Ovary (tissue), 9 donors: ENCODE measurements around the gene SPACA4. TPM values are rescaled to one million over a fixed set of nuclear protein-coding genes. Genes with fewer than 3 reads are reported as not detected.

Source experiments
- DNase-seq, 5 donors: peaks; one replicate each; pipeline ENCODE4 v3.0.0-alpha.2; 2019 to 2020
- H3K27ac ChIP-seq, 2 donors: fragments of 200-600 bp; one replicate each; pipeline versions ENCODE4 v1.5.1 to v1.8.0; 2019 to 2022
- H3K27me3 ChIP-seq: fragments of 200-600 bp; one replicate; pipeline ENCODE4 v1.8.0; 2022
- H3K36me3 ChIP-seq: fragments of 200-600 bp; sonication (generic); one replicate; pipeline ENCODE4 v1.5.1; 2019
- H3K4me1 ChIP-seq: one replicate; pipeline ENCODE4 v1.8.1; 2013; ENCODE audit warnings: mild to moderate bottlenecking, moderate library complexity; ENCODE audit not compliant: insufficient read depth
- H3K4me3 ChIP-seq: fragments of 200-600 bp; sonication (generic); one replicate; pipeline ENCODE4 v1.5.1; 2017
- H3K9me3 ChIP-seq, 2 donors: fragments of 200-600 bp in 1 of 2; sonication (generic) in 1 of 2; one replicate each; pipeline versions ENCODE4 v1.5.1 to v1.8.1; 2013 to 2019; ENCODE audit warnings: mild to moderate bottlenecking in 1 of 2, moderate library complexity in 1 of 2
- CTCF ChIP-seq, 3 donors: fragments of 450-650 bp in 2 of 3; fragments of 200-600 bp in 1 of 3; IDR thresholded peaks; one replicate each; pipeline versions ENCODE4 v1.5.1 to v1.8.0; 2016 to 2022; ENCODE audit warnings: antibody characterized with exemption in 3 of 3, mild to moderate bottlenecking in 1 of 3
- EP300 ChIP-seq: sonication (generic); formaldehyde crosslinking; IDR thresholded peaks from one replicate; pipeline ENCODE4 v1.6.1; 2017; ENCODE audit warnings: antibody characterized with exemption
- POLR2A ChIP-seq: fragments of 450-650 bp; IDR thresholded peaks from one replicate; pipeline ENCODE4 v1.6.1; 2017; ENCODE audit warnings: antibody characterized with exemption, mild to moderate bottlenecking, moderate library complexity
- WGBS, 3 donors: extraction: QIAGEN DNeasy Blood & Tissue Kit in 1 of 3; methylation state at CpG; one replicate each; pipeline versions ENCODE4 v1.1.5 to v1.1.7; 2013 to 2017; 5-methylcytosine and 5-hydroxymethylcytosine counted together
- intact Hi-C, 4 donors: fragments of 100-400 bp; cut with DNase I; formaldehyde crosslinking; loops; one replicate each; pipeline versions ENCODE4 v1.11.0 to v1.15.1; 2022 to 2023
- polyA plus RNA-seq, 2 donors: library from polyadenylated mRNA; stranded (reverse); fragments of 200-250 nt in 1 of 2; fragments of 350-450 nt in 1 of 2; fragmentation: Illumina TruSeq in 1 of 2; extraction: RNeasy Lipid Tissue Mini Kit (QIAGEN cat#74804) in 1 of 2; gene quantifications; one replicate each; pipeline ENCODE4 v1.2.3, GENCODE V29; 2013 to 2014
- total RNA-seq, 7 donors: library from RNA; depleted of rRNA in 2 of 7; stranded (reverse); fragments of >200 nt in 2 of 7; fragmentation: NEBNext Ultra II Directional in 3 of 7; extraction: Animal tissue kit (Norgen Biotek cat#: 25700) in 3 of 7; gene quantifications; one replicate each; pipeline versions ENCODE4 v1.1.0 to v1.2.4, GENCODE V29; 2016 to 2023
- donor health status: DM: no; HTN: no; CAD: no; lungs with moderate emphysema.
- donor health status: DM: no; HTN: no; CAD: no.
- donor health status: Bipolar disorder and iron deficiency.
- donor health status: DM: yes; HTN: yes; CAD: no.
- donor health status: DM: no; HTN: no; CAD: no.
- donor health status: DM: yes; HTN: yes; CAD: no.

SPACA4 gene
- total and polyA plus RNA-seq, 9 donors = not detected

DNA sequence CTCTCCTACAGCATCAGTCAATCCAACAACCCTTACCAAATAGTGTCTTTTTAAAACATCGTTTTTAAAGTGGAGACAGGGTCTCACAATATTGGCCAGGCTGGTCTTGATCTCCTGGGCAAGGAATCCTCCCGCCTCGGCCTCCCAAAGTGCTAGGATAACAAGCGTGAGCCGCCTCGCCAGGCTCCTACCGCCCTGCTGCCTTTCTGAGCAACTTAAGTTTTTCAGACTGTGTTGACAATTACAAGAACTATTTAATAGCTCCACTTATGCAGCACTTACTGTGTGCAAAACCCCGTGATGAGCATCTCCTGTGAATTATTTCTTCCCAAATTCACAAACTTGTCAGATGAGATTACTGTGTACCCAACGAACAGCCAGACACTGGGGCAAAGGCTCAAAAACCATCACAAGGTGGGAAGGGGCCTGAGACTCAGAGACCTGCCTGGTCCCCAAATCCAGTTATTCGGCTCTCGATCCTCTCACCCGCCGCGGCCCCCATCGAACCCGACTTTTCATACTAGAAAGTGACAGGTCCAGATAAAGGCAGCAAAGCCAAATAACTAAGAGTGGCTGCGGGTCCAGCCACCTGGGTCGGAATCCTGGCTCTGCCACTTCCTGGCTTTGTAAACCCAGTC, 11.9 kb downstream of the SPACA4 start:
- H3K4me3 ChIP-seq = peak overlapping the region; percentile 74
- no peaks in the 10 kb centered on the region for H3K36me3 ChIP-seq
- no peaks in the 10 kb centered on the region for H3K27me3 ChIP-seq
- DNase-seq = peak in 2 of 5 donors; percentile 46 to 56
- H3K27ac ChIP-seq = peak overlapping the region; percentile 38 to 54
- intact Hi-C loops = loop anchor here in 2 of 4 donors (10.0 kb wide), 2 partner anchors 134 to 294 kb away; partner anchors contain the start of gene EMP3 (in 1 of the 2)
- peaks cover 5% of the 10 kb centered on the region for H3K4me1 ChIP-seq
- 0 to 1% (median 1%) methylated on average over 18 of the region's 18 CpGs for WGBS, 3 donors
- no peak for TF ChIP-seq CTCF (IDR thresholded peaks at IDR 0.05)
- TF ChIP-seq EP300 = no peak
- no peak for TF ChIP-seq POLR2A
- H3K9me3 ChIP-seq = no peaks in the 10 kb centered on the region

GRCh38 chr19:48618916-48619691, 12.6 kb downstream of the SPACA4 start, which contains the start of the genes RPL18 and SPHK2:
Gene RPL18, minus strand, starts transcription at chr19:48619178. Its CDS starts 35 bp downstream, at chr19:48619143.
Gene SPHK2, plus strand, starts transcription at chr19:48619506. Its CDS starts 1,009 bp downstream, at chr19:48620515.
- WGBS, 3 donors = 0 to 1% (median 0%) methylated on average over 59 to 69 of the region's 69 CpGs
- intact Hi-C loops = loop anchor here in 2 of 4 donors (10.0 kb wide), 2 partner anchors 134 to 294 kb away; partner anchors contain the start of gene EMP3 (in 1 of the 2)
- Histone ChIP-seq H3K4me3 (peak within 1 kb of the TSS; percentile 74), H3K27me3 (no peaks in the 10 kb centered on the region), H3K36me3 (no peaks in the 10 kb centered on the region), H3K27ac (peak within 1 kb of the TSS; percentile 54 to 91), H3K4me1 (peaks cover 7% of the 10 kb centered on the region), H3K9me3 (no peaks in the 10 kb centered on the region)
- DNase-seq = peak; percentile 96 to 98 (median 98)
- TF ChIP-seq EP300 = peak; percentile 70
- peak; percentile 91 for TF ChIP-seq POLR2A
- peak in 2 of 3 donors; percentile 33 for TF ChIP-seq CTCF (IDR thresholded peaks at IDR 0.05)

DNA sequence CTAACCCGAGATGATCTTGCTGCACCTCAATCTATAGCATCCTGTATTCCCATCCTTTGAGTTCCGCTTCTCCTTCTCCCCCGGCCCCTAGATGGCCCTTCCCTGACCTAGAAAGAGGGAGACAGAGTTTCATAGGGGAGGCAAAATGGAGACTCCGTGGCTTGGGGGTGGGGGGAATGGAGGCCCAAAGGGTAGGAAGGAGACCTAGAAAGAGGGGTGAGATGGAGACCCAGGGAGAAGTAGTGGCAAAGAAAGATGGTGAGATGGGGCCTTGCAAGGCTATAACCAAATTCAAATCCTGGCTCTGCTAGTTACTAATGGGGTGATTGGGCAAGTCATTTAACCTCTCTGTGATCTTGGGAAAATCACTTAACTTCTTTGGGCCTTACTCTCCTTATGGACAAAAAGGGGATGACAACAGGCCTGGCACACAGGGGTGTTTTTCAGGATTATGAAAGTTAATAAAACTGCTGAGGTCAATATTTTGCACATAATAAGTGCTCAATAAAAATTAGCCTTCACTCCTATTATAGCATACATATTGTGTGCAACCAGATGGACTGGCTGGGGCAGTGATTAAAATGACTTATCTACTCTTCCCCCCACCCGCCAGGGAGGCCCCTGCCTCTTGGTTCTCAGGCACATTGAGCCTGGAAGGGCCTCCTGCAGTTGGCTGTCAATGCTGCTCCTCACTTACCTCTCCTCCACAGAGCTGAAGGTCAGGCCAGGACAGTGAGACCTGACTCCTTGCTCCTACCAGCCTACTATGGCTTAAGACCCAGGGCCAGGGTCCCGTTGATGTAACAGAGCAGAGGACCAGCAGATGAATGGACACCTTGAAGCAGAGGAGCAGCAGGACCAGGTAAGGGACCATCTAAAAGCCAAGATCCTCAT, 13.4 kb downstream of the SPACA4 start:
- Histone ChIP-seq H3K4me1 (peaks cover 7% of the 10 kb centered on the region), H3K27me3 (no peaks in the 10 kb centered on the region), H3K27ac (peak overlapping the region; percentile 5 to 91), H3K4me3 (peak overlapping the region; percentile 52), H3K9me3 (no peaks in the 10 kb centered on the region), H3K36me3 (no peaks in the 10 kb centered on the region)
- TF ChIP-seq EP300 (no peak), POLR2A (no peak), CTCF (IDR thresholded peaks at IDR 0.05) (peak in 2 of 3 donors; percentile 14 to 24)
- 24 to 32% (median 30%) methylated on average over 6 of the region's 6 CpGs for whole genome bisulfite sequencing, 3 donors
- DNase-seq = peak in 2 of 5 donors; percentile 29 to 42
- intact Hi-C loops = loop anchor here in 2 of 4 donors (10.0 kb wide), 2 partner anchors 135 to 295 kb away; partner anchors contain the start of gene EMP3 (in 1 of the 2)
